Esophagus muscularis mucosa (tissue), 3 donors: ENCODE measurements around the gene PXMP4.

Experiments used
- CTCF ChIP-seq, 3 experiments: fragments of 200-600 bp in 2 of 3; fragments of 450-650 bp in 1 of 3; sonication (generic) in 2 of 3; IDR thresholded peaks; one replicate each; pipeline ENCODE4 v1.5.1; 2017 to 2019; ENCODE audit warnings: antibody characterized with exemption in 3 of 3, mild to moderate bottlenecking in 2 of 3, moderate library complexity in 1 of 3
- EP300 ChIP-seq: sonication (generic); formaldehyde crosslinking; IDR thresholded peaks from one replicate; pipeline ENCODE4 v1.6.1; 2017; ENCODE audit warnings: antibody characterized with exemption

- TF ChIP-seq CTCF (IDR thresholded peaks at IDR 0.05) (no peak), EP300 (no peak)
Measured at GRCh38 chr20:33767777-33768138, 47.6 kb upstream of the PXMP4 start.
